GM19452 (cell line): ENCODE measurements around the gene PTGDR.

Experiments
- ATAC-seq: cut with Tn5 transposase; IDR thresholded peaks from one replicate; pipeline ENCODE4 v1.9.1; 2021; ENCODE audit not compliant: unreplicated experiment

The PTGDR gene

GRCh38 chr14:52263190-52263589, 4.3 kb upstream of the PTGDR start:
- ATAC-seq = no peak

- ATAC-seq = no peak
Measured at GRCh38 chr14:52265253-52265652, 2.2 kb upstream of the PTGDR start.

GRCh38 chr14:52266179-52266578, 1.3 kb upstream of the PTGDR start:
- no peak for ATAC-seq

GRCh38 chr14:52266782-52267181, 716 bp upstream of the PTGDR start:
- ATAC-seq = no peak

- no peak for ATAC-seq
Measured at GRCh38 chr14:52268279-52269061, 972 bp downstream of the PTGDR start.

- no peak for ATAC-seq
Measured at GRCh38 chr14:52269100-52269499, 1.6 kb downstream of the PTGDR start.

- ATAC-seq = no peak
Measured at GRCh38 chr14:52269982-52270381, 2.5 kb downstream of the PTGDR start.

GRCh38 chr14:52271538-52271937, 4.0 kb downstream of the PTGDR start:
- no peak for ATAC-seq

GRCh38 chr14:52272375-52272774, 4.9 kb downstream of the PTGDR start:
- no peak for ATAC-seq

GRCh38 chr14:52275372-52275771, 7.9 kb downstream of the PTGDR start:
- no peak for ATAC-seq

GRCh38 chr14:52277552-52277951, 10.1 kb downstream of the PTGDR start:
- ATAC-seq = no peak

- ATAC-seq = no peak
Measured at GRCh38 chr14:52279408-52279807, 11.9 kb downstream of the PTGDR start.

GRCh38 chr14:52283099-52283498, 15.6 kb downstream of the PTGDR start:
- ATAC-seq = no peak

GRCh38 chr14:52286661-52287649, 19.5 kb downstream of the PTGDR start:
- no peak for ATAC-seq

- ATAC-seq = no peak
Measured at GRCh38 chr14:52296378-52296777, 28.9 kb downstream of the PTGDR start.

GRCh38 chr14:52298795-52299194, 31.3 kb downstream of the PTGDR start:
- ATAC-seq = no peak

- no peak for ATAC-seq
Measured at GRCh38 chr14:52299692-52300278, 32.3 kb downstream of the PTGDR start.

GRCh38 chr14:52303236-52303635, 35.7 kb downstream of the PTGDR start:
- no peak for ATAC-seq

- ATAC-seq = no peak
Measured at GRCh38 chr14:52304248-52304904, 36.9 kb downstream of the PTGDR start.

- ATAC-seq = no peak
Measured at GRCh38 chr14:52305014-52305413, 37.5 kb downstream of the PTGDR start.

GRCh38 chr14:52307376-52307775, 39.9 kb downstream of the PTGDR start:
- no peak for ATAC-seq
